GM12891 (cell line): Measurements from ENCODE around the gene CRIP1.

Experiments used
- DNase-seq: peaks from one replicate; pipeline ENCODE4 v3.0.0; 2011; ENCODE audit warnings: low spot score; ENCODE audit not compliant: insufficient read length
- FAIRE-seq: peaks from 2 replicates; lab custom pipeline; 2011; peaks lifted over from hg19 to GRCh38; lab: Jason Lieb, UNC
- PAX5 ChIP-seq: IDR thresholded peaks from 2 replicates; pipeline ENCODE4 v1.6.1; 2011; ENCODE audit warnings: low read length, moderate library complexity, mild to moderate bottlenecking; ENCODE audit not compliant: insufficient read depth, severe bottlenecking
- POLR2A ChIP-seq: IDR thresholded peaks from 2 replicates; pipeline ENCODE4 v1.6.1; 2011; ENCODE audit warnings: low read depth, low read length, control low read depth
- POLR2AphosphoS5 ChIP-seq: IDR thresholded peaks from 2 replicates; pipeline ENCODE4 v1.6.1; 2011; ENCODE audit warnings: low read depth, low read length, control low read depth
- POU2F2 ChIP-seq: IDR thresholded peaks from 2 replicates; pipeline ENCODE4 v1.6.1; 2011; ENCODE audit warnings: low read depth, mild to moderate bottlenecking, control low read depth, low read length, moderate library complexity
- SPI1 ChIP-seq: IDR thresholded peaks from 2 replicates; pipeline ENCODE4 v1.6.1; 2011; ENCODE audit warnings: low read depth, low read length, control low read depth
- TAF1 ChIP-seq: IDR thresholded peaks from 2 replicates; pipeline ENCODE4 v1.6.1; 2011; ENCODE audit warnings: low read depth, low read length, control low read depth

Gene CRIP1

GRCh38 chr14:105487986-105488777 lies 1.5 kb downstream of the CRIP1 start:
- DNase-seq (no peak), FAIRE-seq (peak; percentile 66)
- TF ChIP-seq POU2F2 (no peak), TAF1 (no peak), PAX5 (no peak), POLR2AphosphoS5 (no peak), POLR2A (no peak), SPI1 (no peak)

GRCh38 chr14:105488781-105489541 lies 2.3 kb downstream of the CRIP1 start:
- FAIRE-seq (no peak), DNase-seq (no peak)
- TF ChIP-seq SPI1 (no peak), POLR2AphosphoS5 (no peak), POU2F2 (no peak), PAX5 (no peak), TAF1 (no peak), POLR2A (no peak)

GRCh38 chr14:105489542-105490266 lies 3.0 kb downstream of the CRIP1 start:
- FAIRE-seq (peak; percentile 98), DNase-seq (peak; percentile 85)
- no peak for TF ChIP-seq POU2F2
- TF ChIP-seq SPI1, result peak; percentile 43

GRCh38 chr14:105490267-105490571 lies 3.5 kb downstream of the CRIP1 start:
- TF ChIP-seq POLR2AphosphoS5, result no peak
- no peak for TF ChIP-seq SPI1
- no peak for TF ChIP-seq TAF1
- TF ChIP-seq POU2F2, result no peak
- no peak for TF ChIP-seq PAX5
- TF ChIP-seq POLR2A, result no peak
- DNase-seq, result no peak
- FAIRE-seq, result no peak

GRCh38 chr14:105490572-105491365 lies 4.1 kb downstream of the CRIP1 start, which contains the start of gene TEDC1:
TEDC1 (plus strand) TSS chr14:105491246; CDS start chr14:105491376, 130 bp downstream.
- TF ChIP-seq SPI1, result no peak
- TF ChIP-seq POLR2AphosphoS5, result no peak
- 0 out of 2 replicates have a peak, but pooled peaks have one; percentile 53 for TF ChIP-seq TAF1
- no peak for TF ChIP-seq PAX5
- TF ChIP-seq POU2F2, result no peak
- TF ChIP-seq POLR2A, result no peak
- FAIRE-seq (peak; percentile 100), DNase-seq (peak; percentile 97)

- no peak for TF ChIP-seq TAF1
- no peak for TF ChIP-seq POLR2A
- TF ChIP-seq POLR2AphosphoS5, result no peak
- TF ChIP-seq SPI1, result no peak
- no peak for TF ChIP-seq PAX5
- no peak for TF ChIP-seq POU2F2
- FAIRE-seq (no peak), DNase-seq (peak; percentile 92)
These were observed 4.8 kb downstream of the CRIP1 start for GRCh38 chr14:105491366-105491973.

- FAIRE-seq, result no peak
- TF ChIP-seq POLR2A, result no peak
- TF ChIP-seq PAX5, result no peak
- TF ChIP-seq TAF1, result no peak
- TF ChIP-seq POLR2AphosphoS5, result no peak
- TF ChIP-seq SPI1, result no peak
- no peak for DNase-seq
These were observed 5.6 kb downstream of the CRIP1 start for GRCh38 chr14:105492031-105492970.
